Stimulated activated CD8-positive, alpha-beta memory T cell treated with anti-CD3 and anti-CD28 coated beads, Interleukin-12 subunit alpha, Interleukin-12 subunit beta, amount 100 ng/mL, for 1 hour (primary cell): Measurements from ENCODE around the gene LRRC53.

Source experiments
- DNase-seq: peaks from one replicate; pipeline ENCODE4 v3.0.0-alpha.2; 2020; ENCODE audit warnings: low read depth

LRRC53 gene

GRCh38 chr1:74431531-74431930 lies 80.9 kb downstream of the LRRC53 start:
- no peak for DNase-seq

DNA sequence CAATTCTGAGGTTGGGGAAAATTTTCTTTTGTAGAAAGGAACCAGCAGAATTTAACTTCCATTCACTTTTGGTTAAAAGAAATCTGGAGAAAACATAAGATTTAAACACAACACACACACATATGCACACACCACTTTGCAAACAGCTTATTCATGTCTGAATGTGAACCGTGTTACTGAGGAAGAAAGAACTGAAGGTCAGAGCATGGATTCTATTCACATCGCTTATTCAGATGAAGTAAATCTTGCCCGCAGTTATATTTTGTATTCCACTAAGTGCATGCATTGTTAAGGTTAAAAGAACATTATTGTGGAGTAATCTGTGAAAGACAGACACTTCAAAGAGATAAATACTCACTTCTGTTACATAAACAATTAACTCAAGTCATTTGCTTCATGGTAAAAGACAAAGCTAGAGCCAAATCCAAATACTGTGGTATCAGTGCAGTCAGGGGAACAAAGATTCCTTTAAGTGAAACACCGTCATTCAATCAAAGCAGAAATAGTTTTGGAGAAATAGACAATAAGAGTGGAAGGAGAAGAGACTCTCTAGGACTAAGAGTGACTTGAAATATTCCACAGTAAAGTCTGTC lies 82.0 kb downstream of the LRRC53 start:
- DNase-seq, result no peak

DNA sequence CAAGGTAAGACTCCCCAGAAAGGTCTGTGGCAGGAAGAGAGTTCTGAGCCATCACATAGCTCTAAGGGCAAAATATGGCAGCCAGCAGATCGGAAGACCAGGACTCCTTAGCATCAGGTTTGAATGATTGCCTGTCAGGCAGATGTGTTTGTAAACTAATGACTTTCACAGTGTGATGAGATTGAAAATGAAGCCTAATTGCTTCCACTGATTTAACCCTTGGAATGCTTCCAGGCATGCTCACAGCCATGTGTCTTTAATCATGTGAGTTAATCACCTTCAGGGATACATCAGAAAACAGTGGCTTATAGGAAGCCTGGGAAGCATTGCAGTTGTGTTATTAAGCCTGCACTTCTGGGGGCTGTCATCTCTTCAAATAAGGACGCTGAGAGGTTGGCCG lies 82.8 kb downstream of the LRRC53 start:
- DNase-seq, result no peak

DNA sequence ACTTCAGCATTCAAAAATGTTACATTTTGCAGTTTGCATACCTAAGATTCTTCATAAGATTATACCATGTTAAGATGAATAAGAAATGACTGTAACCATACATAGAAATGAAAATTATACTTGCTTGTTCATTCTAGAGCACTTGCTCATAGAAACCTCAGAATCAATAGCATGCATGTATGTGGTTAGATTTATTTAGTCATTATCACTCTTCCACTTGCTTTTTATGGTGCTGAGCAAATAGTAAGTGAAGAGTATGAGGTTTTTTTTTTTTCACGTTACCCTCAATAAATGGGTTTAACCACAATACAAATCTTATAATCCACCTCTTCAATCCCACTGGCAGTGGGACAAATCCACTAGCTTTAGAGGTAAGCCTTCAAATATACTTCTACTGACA lies 84.7 kb downstream of the LRRC53 start:
- no peak for DNase-seq

- no peak for DNase-seq
These were observed 86.0 kb downstream of the LRRC53 start for GRCh38 chr1:74426208-74426937.

DNA sequence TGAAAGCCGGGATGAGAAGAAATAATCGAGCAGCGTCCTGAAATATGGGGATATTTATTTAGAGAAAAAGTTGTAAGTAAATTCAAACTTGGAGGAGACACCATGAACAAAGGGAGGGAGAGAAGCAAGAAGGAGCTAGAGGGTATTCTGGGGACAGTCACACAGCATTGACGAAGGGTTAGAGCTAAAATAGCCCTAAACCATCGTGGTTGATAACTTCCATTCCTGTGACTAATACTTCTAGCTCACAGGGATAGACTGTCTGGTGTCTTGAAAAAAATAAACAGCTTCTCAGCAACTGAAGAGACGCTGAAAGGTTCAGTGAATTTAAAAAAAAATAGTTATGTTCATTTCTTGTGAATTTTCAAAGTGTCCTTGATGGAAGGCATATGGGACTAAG lies 86.7 kb downstream of the LRRC53 start:
- DNase-seq, result no peak

GRCh38 chr1:74423471-74423870 lies 88.9 kb downstream of the LRRC53 start:
- DNase-seq, result no peak

GRCh38 chr1:74422421-74423292 lies 89.8 kb downstream of the LRRC53 start:
- no peak for DNase-seq

DNA sequence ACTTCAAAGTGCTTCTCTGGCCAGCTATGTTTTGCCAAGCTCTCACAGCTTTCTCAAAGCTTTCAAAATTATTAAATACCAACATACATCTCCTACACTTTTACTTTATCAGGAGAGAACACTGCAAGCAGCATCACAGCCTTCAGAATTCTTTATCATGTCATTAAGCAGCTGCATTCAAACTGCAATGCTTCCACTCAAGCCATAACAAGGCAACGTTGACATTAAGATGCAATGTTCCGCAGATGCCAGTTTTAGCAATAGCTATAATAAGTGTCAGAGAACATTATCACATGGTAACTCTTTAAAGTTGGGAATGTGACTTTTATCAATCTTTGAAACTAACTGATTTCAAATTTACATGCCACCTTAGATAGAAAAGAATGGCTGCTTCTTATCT lies 91.9 kb downstream of the LRRC53 start:
- DNase-seq, result no peak
